GM23338 (cell line): ENCODE measurements around the gene CHST11. TPM values are rescaled to one million over a fixed set of nuclear protein-coding genes. Genes with fewer than 3 reads are reported as not detected.

Experiments used
- ATAC-seq: fragments of 200-7000 bp; cut with Tn5 transposase; 3 replicates; pipeline ENCODE4 v1.9.1; 2020
- DNase-seq: peaks from one replicate; pipeline ENCODE4 v3.0.0-alpha.2; 2015; ENCODE audit warnings: low spot score
- H2AFZ ChIP-seq: fragments of 200-600 bp; sonication (generic); 2 replicates; pipeline ENCODE4 v1.8.0; 2016; ENCODE audit warnings: antibody characterized with exemption, mild to moderate bottlenecking, moderate library complexity
- H3F3A ChIP-seq: fragments of 200-600 bp; sonication (generic); replicated peaks from 2 replicates; pipeline ENCODE4 v1.8.0; 2017; ENCODE audit warnings: antibody characterized with exemption, mixed run types, low read depth
- H3K27ac ChIP-seq: fragments of 200-600 bp; sonication (generic); 2 replicates; pipeline ENCODE4 v1.6.1; 2016; ENCODE audit warnings: low read depth
- H3K27me3 ChIP-seq: fragments of 200-600 bp; sonication (generic); 2 replicates; pipeline ENCODE4 v1.8.0; 2016; ENCODE audit warnings: mild to moderate bottlenecking, mixed run types, moderate library complexity; ENCODE audit not compliant: insufficient read depth
- H3K36me3 ChIP-seq: fragments of 200-600 bp; sonication (generic); 2 replicates; pipeline ENCODE4 v1.8.0; 2016; ENCODE audit warnings: mild to moderate bottlenecking; ENCODE audit not compliant: insufficient read depth
- H3K4me1 ChIP-seq: fragments of 200-600 bp; sonication (generic); 2 replicates; pipeline ENCODE4 v1.8.0; 2016; ENCODE audit warnings: mild to moderate bottlenecking, moderate library complexity; ENCODE audit not compliant: insufficient read depth
- H3K4me2 ChIP-seq: fragments of 200-600 bp; sonication (generic); 2 replicates; pipeline ENCODE4 v1.7.1; 2017; ENCODE audit warnings: mixed run types
- H3K4me3 ChIP-seq: fragments of 200-600 bp; sonication (generic); 2 replicates; pipeline ENCODE4 v1.6.1; 2016; ENCODE audit warnings: mixed run types
- H3K79me2 ChIP-seq: fragments of 200-600 bp; sonication (generic); replicated peaks from 2 replicates; pipeline ENCODE4 v1.8.0; 2017; ENCODE audit warnings: mild to moderate bottlenecking; ENCODE audit not compliant: insufficient read depth
- H3K9me2 ChIP-seq: fragments of 200-600 bp; sonication (generic); 2 replicates; pipeline ENCODE4 v1.8.0; 2017; ENCODE audit not compliant: insufficient read depth
- H4K20me1 ChIP-seq: fragments of 200-600 bp; sonication (generic); replicated peaks from 2 replicates; pipeline ENCODE4 v1.8.0; 2017; ENCODE audit warnings: mild to moderate bottlenecking; ENCODE audit not compliant: insufficient read depth
- H3K27ac Mint-ChIP-seq: 2 replicates; pipeline ENCODE4 v1.8.0; 2020; ENCODE audit warnings: inconsistent platforms, mild to moderate bottlenecking, moderate library complexity, mixed read lengths
- H3K27me3 Mint-ChIP-seq: 3 replicates; pipeline ENCODE4 v1.8.0; 2022; ENCODE audit warnings: low read depth, mild to moderate bottlenecking, moderate library complexity, mixed read lengths, inconsistent platforms; ENCODE audit not compliant: insufficient read depth, poor library complexity
- H3K36me3 Mint-ChIP-seq: 3 replicates; pipeline ENCODE4 v1.8.0; 2021; ENCODE audit warnings: low read depth, mild to moderate bottlenecking, inconsistent platforms, moderate library complexity, mixed read lengths
- H3K4me1 Mint-ChIP-seq: 3 replicates; pipeline ENCODE4 v1.8.0; 2020; ENCODE audit warnings: mild to moderate bottlenecking, inconsistent platforms, mixed read lengths
- H3K4me3 Mint-ChIP-seq: 3 replicates; pipeline ENCODE4 v1.8.0; 2021; ENCODE audit warnings: moderate library complexity, mild to moderate bottlenecking, inconsistent platforms, mixed read lengths
- H3K9me3 Mint-ChIP-seq: 3 replicates; pipeline ENCODE4 v1.8.0; 2020; ENCODE audit warnings: moderate library complexity, mild to moderate bottlenecking, inconsistent platforms, mixed read lengths
- CREB1 ChIP-seq: fragments of 250-450 bp; sonication (Bioruptor Pico); IDR thresholded peaks from 2 replicates; pipeline ENCODE4 v1.5.0; 2020; ENCODE audit warnings: low read depth, mild to moderate bottlenecking, moderate library complexity
- ETS1 ChIP-seq: IDR thresholded peaks from 2 replicates; pipeline ENCODE4 v1.6.1; 2016; ENCODE audit warnings: antibody characterized with exemption
- JUNB ChIP-seq: IDR thresholded peaks from one replicate; pipeline ENCODE4 v1.6.1; 2016; ENCODE audit warnings: antibody characterized with exemption; ENCODE audit not compliant: unreplicated experiment
- ZNF114 ChIP-seq: fragments of 250-450 bp; sonication (Bioruptor Pico); IDR thresholded peaks from 2 replicates; pipeline ENCODE4 v1.5.0; 2020; ENCODE audit warnings: mild to moderate bottlenecking, moderate library complexity
- ZNF331 ChIP-seq: fragments of 250-450 bp; sonication (Bioruptor Pico); IDR thresholded peaks from 2 replicates; pipeline ENCODE4 v1.5.0; 2020; ENCODE audit warnings: low read depth, mild to moderate bottlenecking, moderate library complexity
- polyA plus RNA-seq: library from polyadenylated mRNA; unstranded; fragments of >200 nt; fragmentation: Nextera tagmentation; extraction: Ambion mirVana; gene quantifications from 2 replicates; pipeline ENCODE4 v1.2.1, GENCODE V29; 2016
- total RNA-seq: library from RNA; depleted of rRNA; stranded (reverse); fragments of >200 nt; shearing (Covaris generic); gene quantifications from 2 replicates; pipeline ENCODE4 v1.2.3, GENCODE V29; 2014
- TF ChIP-seq, protein P1 (sequence below): IDR thresholded peaks from one replicate; pipeline ENCODE4 v1.6.1; 2018; ENCODE audit warnings: antibody characterized with exemption; ENCODE audit not compliant: unreplicated experiment
- TF ChIP-seq, protein P2 (sequence below), 2 experiments: fragments of 200-600 bp in 1 of 2; sonication (generic) in 1 of 2; conservative IDR thresholded peaks; 2 replicates each; pipeline versions ENCODE4 v1.5.1 to v1.6.1; 2016 to 2017; ENCODE audit warnings: antibody characterized with exemption in 2 of 2, low read depth in 2 of 2, mild to moderate bottlenecking in 2 of 2, moderate library complexity in 1 of 2

Gene CHST11
- total and polyA plus RNA-seq, 2 experiments from 2014 or later: 7.7 to 25.7 TPM

DNA sequence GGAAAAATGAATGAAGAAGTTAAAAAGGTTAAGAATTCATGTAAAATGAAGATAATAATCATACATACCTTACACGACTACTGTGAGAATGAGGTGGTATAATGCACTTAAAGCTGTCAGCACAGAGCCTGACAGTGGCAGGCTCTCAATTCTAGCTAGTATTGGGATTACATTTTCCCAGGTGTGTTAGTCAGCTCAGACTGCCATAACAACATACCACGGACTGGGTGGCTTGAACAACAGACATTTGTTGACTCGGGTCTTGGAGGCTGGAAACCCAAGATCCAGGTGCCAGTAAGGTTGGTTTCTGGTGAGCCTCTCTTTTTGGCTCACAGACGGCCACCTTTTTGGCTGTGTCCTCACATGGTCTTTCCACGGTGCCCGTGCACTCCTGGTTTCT is 167.8 kb downstream of the CHST11 start (continued):
- TF ChIP-seq, protein P1, sequence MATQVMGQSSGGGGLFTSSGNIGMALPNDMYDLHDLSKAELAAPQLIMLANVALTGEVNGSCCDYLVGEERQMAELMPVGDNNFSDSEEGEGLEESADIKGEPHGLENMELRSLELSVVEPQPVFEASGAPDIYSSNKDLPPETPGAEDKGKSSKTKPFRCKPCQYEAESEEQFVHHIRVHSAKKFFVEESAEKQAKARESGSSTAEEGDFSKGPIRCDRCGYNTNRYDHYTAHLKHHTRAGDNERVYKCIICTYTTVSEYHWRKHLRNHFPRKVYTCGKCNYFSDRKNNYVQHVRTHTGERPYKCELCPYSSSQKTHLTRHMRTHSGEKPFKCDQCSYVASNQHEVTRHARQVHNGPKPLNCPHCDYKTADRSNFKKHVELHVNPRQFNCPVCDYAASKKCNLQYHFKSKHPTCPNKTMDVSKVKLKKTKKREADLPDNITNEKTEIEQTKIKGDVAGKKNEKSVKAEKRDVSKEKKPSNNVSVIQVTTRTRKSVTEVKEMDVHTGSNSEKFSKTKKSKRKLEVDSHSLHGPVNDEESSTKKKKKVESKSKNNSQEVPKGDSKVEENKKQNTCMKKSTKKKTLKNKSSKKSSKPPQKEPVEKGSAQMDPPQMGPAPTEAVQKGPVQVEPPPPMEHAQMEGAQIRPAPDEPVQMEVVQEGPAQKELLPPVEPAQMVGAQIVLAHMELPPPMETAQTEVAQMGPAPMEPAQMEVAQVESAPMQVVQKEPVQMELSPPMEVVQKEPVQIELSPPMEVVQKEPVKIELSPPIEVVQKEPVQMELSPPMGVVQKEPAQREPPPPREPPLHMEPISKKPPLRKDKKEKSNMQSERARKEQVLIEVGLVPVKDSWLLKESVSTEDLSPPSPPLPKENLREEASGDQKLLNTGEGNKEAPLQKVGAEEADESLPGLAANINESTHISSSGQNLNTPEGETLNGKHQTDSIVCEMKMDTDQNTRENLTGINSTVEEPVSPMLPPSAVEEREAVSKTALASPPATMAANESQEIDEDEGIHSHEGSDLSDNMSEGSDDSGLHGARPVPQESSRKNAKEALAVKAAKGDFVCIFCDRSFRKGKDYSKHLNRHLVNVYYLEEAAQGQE: no peak
- TF ChIP-seq, protein P2, sequence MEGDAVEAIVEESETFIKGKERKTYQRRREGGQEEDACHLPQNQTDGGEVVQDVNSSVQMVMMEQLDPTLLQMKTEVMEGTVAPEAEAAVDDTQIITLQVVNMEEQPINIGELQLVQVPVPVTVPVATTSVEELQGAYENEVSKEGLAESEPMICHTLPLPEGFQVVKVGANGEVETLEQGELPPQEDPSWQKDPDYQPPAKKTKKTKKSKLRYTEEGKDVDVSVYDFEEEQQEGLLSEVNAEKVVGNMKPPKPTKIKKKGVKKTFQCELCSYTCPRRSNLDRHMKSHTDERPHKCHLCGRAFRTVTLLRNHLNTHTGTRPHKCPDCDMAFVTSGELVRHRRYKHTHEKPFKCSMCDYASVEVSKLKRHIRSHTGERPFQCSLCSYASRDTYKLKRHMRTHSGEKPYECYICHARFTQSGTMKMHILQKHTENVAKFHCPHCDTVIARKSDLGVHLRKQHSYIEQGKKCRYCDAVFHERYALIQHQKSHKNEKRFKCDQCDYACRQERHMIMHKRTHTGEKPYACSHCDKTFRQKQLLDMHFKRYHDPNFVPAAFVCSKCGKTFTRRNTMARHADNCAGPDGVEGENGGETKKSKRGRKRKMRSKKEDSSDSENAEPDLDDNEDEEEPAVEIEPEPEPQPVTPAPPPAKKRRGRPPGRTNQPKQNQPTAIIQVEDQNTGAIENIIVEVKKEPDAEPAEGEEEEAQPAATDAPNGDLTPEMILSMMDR (conservative IDR thresholded peaks at IDR 0.05; ENCODE audit: low read depth in 2 of 2): no peak
- TF ChIP-seq JUNB (no peak), CREB1 (CRISPR knock-in tag) (no peak), ZNF114 (CRISPR knock-in tag) (no peak), ETS1 (no peak)

GRCh38 chr12:104626069-104626837 is 169.5 kb downstream of the CHST11 start:
- ATAC-seq (no peak), DNase-seq (no peak)
- H3K4me2 ChIP-seq: no peak overlapping the region
- H3K9me2 ChIP-seq: no peaks in the 10 kb centered on the region
- TF ChIP-seq ZNF331 (CRISPR knock-in tag): no peak
- no peak overlapping the region for H2AFZ ChIP-seq
- no peaks in the 10 kb centered on the region for H3K27me3 ChIP-seq
- Mint-ChIP-seq H3K27ac (no peak overlapping the region), H3K4me1 (peaks cover 48% of the 10 kb centered on the region), H3K36me3 (no peaks in the 10 kb centered on the region), H3K4me3 (no peak overlapping the region), H3K27me3 (peaks cover 7% of the 10 kb centered on the region), H3K9me3 (no peaks in the 10 kb centered on the region)
- H4K20me1 ChIP-seq: no peaks in the 10 kb centered on the region
- H3K27ac ChIP-seq: no peak overlapping the region
- no peaks in the 10 kb centered on the region for H3K36me3 ChIP-seq
- no peaks in the 10 kb centered on the region for H3F3A ChIP-seq
- H3K4me3 ChIP-seq: no peak overlapping the region
- peaks cover 33% of the 10 kb centered on the region for H3K4me1 ChIP-seq
- H3K79me2 ChIP-seq: no peaks in the 10 kb centered on the region
